MCF 10A (cell line): ENCODE measurements around the gene PCGF3. TPM values are rescaled to one million over a fixed set of nuclear protein-coding genes. Genes with fewer than 3 reads are reported as not detected.

Source experiments
- BruUV-seq: library from RNA; stranded (reverse); fragments of 400-500 nt; replicated peaks from 2 replicates; lab custom pipeline; 2021; lab: Mats Ljungman, UMichigan
- CTCF ChIA-PET: fragments of 300-600 bp; sonication (Branson Sonifier 250); formaldehyde crosslinking; extraction: SDS; loops from one replicate; lab custom pipeline; 2021; ENCODE audit warnings: antibody characterized with exemption, inconsistent platforms; lab: Yijun Ruan, JAX
- POLR2A ChIA-PET: fragments of 300-600, 350-650 bp; sonication (Branson Sonifier 250); formaldehyde crosslinking; extraction: SDS; loops from one replicate; lab custom pipeline; 2020; ENCODE audit warnings: antibody characterized with exemption, inconsistent platforms; lab: Yijun Ruan, JAX
- DNase-seq: peaks from one replicate; pipeline ENCODE4 v3.0.0-alpha.2; 2018; ENCODE audit not compliant: unreplicated experiment
- H3K27ac Mint-ChIP-seq: one replicate; pipeline ENCODE4 v1.8.0; 2022; ENCODE audit warnings: mild to moderate bottlenecking, low read depth, mixed read lengths; ENCODE audit not compliant: unreplicated experiment
- H3K27me3 Mint-ChIP-seq: one replicate; pipeline ENCODE4 v1.8.0; 2022; ENCODE audit warnings: mixed read lengths; ENCODE audit not compliant: insufficient read depth, unreplicated experiment
- H3K36me3 Mint-ChIP-seq: one replicate; pipeline ENCODE4 v1.8.0; 2022; ENCODE audit warnings: mild to moderate bottlenecking, moderate library complexity, mixed read lengths; ENCODE audit not compliant: insufficient read depth, unreplicated experiment
- H3K4me1 Mint-ChIP-seq: one replicate; pipeline ENCODE4 v1.8.0; 2022; ENCODE audit warnings: mixed read lengths; ENCODE audit not compliant: insufficient read depth, unreplicated experiment
- H3K4me3 Mint-ChIP-seq: one replicate; pipeline ENCODE4 v1.8.0; 2022; ENCODE audit warnings: mild to moderate bottlenecking, moderate library complexity, mixed read lengths; ENCODE audit not compliant: unreplicated experiment
- H3K9me3 Mint-ChIP-seq: one replicate; pipeline ENCODE4 v1.8.0; 2022; ENCODE audit warnings: mixed read lengths; ENCODE audit not compliant: unreplicated experiment
- intact Hi-C: fragments of 100-400 bp; cut with micrococcal nuclease; formaldehyde crosslinking; loops from 2 replicates; pipeline ENCODE4 v1.14.1; 2022
- total RNA-seq: library from RNA; stranded (reverse); gene quantifications from 2 replicates; pipeline ENCODE4 v1.2.3, GENCODE V29; 2022
- TF ChIP-seq, protein P1 (sequence below): fragments of 200-600 bp; IDR thresholded peaks from one replicate; pipeline ENCODE4 v1.8.0; 2022; ENCODE audit warnings: antibody characterized with exemption, mild to moderate bottlenecking; ENCODE audit not compliant: unreplicated experiment

Gene PCGF3
- total RNA-seq, 1 experiment from 2014 or later = 26.5 TPM

DNA sequence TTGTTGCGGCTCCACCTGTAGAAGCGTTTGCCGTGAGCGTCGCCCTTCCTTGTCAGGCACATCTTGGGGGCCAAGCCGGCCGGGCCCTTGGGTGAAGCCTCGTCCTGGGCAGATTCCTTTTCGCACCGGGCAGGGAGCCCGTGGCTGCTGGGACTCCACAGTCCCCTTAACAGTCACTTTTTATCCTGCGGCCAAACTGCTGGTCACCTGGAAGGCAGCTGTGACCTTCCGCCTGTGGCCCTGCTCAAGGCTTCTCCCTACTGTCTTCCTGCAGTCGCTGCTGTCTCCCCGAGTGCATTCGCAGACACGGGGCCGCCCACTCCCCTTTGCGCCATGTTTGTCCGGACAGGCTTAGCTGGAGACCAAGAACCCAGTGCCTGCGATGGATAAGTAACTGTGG lies 55.0 kb downstream of the PCGF3 start:
- CTCF ChIA-PET = no interaction called here
- Mint-ChIP-seq H3K9me3 (no peaks in the 10 kb centered on the region), H3K27me3 (no peaks in the 10 kb centered on the region), H3K4me3 (no peak overlapping the region), H3K27ac (no peak overlapping the region), H3K36me3 (peaks cover 80% of the 10 kb centered on the region), H3K4me1 (peaks cover 9% of the 10 kb centered on the region)
- intact Hi-C loops = no loop called here
- BruUV-seq = no TSS peak
- POLR2A ChIA-PET = interaction anchor here (0.6 kb wide), 1 partner anchor 8 kb away, joined by 3 read pairs; no protein-coding TSS in a partner anchor
- DNase-seq = no peak
- TF ChIP-seq, protein P1, sequence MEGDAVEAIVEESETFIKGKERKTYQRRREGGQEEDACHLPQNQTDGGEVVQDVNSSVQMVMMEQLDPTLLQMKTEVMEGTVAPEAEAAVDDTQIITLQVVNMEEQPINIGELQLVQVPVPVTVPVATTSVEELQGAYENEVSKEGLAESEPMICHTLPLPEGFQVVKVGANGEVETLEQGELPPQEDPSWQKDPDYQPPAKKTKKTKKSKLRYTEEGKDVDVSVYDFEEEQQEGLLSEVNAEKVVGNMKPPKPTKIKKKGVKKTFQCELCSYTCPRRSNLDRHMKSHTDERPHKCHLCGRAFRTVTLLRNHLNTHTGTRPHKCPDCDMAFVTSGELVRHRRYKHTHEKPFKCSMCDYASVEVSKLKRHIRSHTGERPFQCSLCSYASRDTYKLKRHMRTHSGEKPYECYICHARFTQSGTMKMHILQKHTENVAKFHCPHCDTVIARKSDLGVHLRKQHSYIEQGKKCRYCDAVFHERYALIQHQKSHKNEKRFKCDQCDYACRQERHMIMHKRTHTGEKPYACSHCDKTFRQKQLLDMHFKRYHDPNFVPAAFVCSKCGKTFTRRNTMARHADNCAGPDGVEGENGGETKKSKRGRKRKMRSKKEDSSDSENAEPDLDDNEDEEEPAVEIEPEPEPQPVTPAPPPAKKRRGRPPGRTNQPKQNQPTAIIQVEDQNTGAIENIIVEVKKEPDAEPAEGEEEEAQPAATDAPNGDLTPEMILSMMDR = no peak

DNA sequence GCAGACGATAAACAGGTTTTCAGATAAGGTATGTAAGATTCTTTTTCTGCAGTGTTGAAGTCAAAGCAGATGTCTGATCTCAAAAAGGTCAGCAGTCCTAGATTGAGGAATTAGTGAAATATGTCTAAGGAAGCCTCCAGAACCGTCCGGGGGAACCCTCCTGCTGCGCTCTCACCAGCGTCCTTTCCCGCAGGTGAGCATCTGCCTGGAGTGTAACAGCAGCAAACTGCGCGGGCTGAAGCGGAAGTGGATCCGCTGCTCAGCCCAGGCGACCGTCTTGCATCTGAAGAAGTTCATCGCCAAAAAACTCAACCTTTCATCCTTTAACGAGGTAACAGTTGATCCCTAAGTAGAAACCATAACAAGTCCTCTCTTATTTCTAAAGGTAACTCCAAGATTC lies 55.5 kb downstream of the PCGF3 start:
- BruUV-seq = no TSS peak
- TF ChIP-seq, protein P1 = no peak
- intact Hi-C loops = no loop called here
- Mint-ChIP-seq H3K4me1 (peaks cover 14% of the 10 kb centered on the region), H3K27ac (no peak overlapping the region), H3K4me3 (no peak overlapping the region), H3K27me3 (no peaks in the 10 kb centered on the region), H3K36me3 (peaks cover 80% of the 10 kb centered on the region), H3K9me3 (no peaks in the 10 kb centered on the region)
- CTCF ChIA-PET = no interaction called here
- POLR2A ChIA-PET = interaction anchor here (0.6 kb wide), 1 partner anchor 8 kb away, joined by 3 read pairs; no protein-coding TSS in a partner anchor
- no peak for DNase-seq

DNA sequence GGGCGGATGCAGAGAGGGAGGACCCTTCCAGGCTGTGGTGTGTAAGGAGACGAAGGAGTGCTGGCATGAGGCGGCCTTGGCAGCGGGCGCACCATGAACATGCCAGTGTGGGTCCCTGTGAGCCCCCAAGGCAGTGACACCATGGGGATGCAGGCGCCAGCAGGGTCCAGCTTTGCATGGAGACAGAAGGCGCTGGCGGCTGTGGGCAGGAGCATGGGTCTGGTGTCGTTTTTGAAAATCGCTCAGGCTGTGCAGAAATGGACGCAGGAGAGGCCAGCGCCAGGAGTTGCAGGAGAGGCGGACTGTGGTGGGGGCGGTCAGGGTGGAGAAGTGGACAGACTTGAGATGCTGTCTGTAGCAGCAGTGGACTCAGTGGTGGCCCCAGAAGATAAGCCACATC lies 56.1 kb downstream of the PCGF3 start:
- POLR2A ChIA-PET = no interaction called here
- DNase-seq = no peak
- Mint-ChIP-seq H3K27ac (no peak overlapping the region), H3K4me3 (no peak overlapping the region), H3K27me3 (no peaks in the 10 kb centered on the region), H3K4me1 (peaks cover 18% of the 10 kb centered on the region), H3K9me3 (no peaks in the 10 kb centered on the region), H3K36me3 (peaks cover 81% of the 10 kb centered on the region)
- no TSS peak for BruUV-seq
- TF ChIP-seq, protein P1 = no peak
- intact Hi-C loops = no loop called here
- CTCF ChIA-PET = interaction anchor here (0.6 kb wide), 1 partner anchor 388 kb away, joined by 3 read pairs; no protein-coding TSS in a partner anchor

DNA sequence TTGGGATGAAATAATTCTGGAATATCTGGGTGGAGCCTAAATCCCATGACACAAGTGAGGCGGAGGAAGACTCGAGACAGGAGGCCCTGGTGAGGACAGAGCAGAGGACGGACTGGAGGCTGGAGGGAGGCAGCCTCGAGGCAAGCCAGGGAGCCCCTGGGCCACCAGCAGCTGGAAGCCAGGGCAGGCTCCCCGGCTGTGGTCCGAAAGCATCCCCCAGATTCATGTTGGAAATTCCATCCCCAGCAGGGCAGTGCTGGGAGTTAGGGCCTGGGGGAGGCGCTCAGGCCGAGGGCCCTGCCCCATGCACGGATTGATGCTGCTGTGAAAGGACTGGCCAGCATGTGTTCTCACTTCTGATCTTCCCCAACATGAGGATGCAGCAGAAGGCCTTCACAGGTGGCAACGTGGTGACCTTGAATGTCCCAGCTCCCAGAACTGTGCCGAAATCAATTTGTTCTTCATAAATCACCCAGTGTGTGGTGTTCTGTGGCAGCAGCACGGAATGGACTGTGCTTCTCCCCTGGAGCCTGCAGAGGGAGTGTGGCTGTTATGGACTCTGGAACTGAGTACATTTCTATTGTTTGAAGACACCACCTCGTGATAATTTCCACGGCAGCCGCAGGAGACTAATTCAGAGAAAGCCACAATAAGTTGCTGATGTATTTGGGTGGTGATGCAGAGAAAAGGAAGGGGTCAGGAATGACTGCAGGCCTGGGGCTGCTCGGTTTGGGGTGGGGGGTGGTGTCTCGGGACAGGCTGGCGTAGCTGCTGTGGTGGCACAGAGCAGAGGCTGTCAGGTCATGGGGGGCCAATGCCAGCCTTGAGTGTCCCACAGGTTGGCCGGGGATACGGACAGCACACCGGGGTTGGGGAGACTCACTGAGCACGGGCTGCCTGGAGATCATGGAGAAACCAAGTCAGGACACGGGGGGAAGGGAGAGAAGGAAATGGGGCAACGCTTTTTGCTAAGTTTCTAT lies 56.9 kb downstream of the PCGF3 start:
- peaks cover 18% of the 10 kb centered on the region for H3K4me1 Mint-ChIP-seq
- TF ChIP-seq, protein P1 = no peak
- BruUV-seq = no TSS peak
- no peak overlapping the region for H3K4me3 Mint-ChIP-seq
- intact Hi-C loops = no loop called here
- H3K27ac Mint-ChIP-seq = no peak overlapping the region
- peaks cover 84% of the 10 kb centered on the region for H3K36me3 Mint-ChIP-seq
- no peaks in the 10 kb centered on the region for H3K27me3 Mint-ChIP-seq
- no peaks in the 10 kb centered on the region for H3K9me3 Mint-ChIP-seq
- DNase-seq = peak; percentile 24
- ChIA-PET CTCF (interaction anchor here (0.6 kb wide), 1 partner anchor 387 kb away, joined by 3 read pairs; no protein-coding TSS in a partner anchor), POLR2A (no interaction called here)
